ENCODE data around the gene SULT1A2. TPM values are rescaled to one million over a fixed set of nuclear protein-coding genes. Genes with fewer than 3 reads are reported as not detected.
"Not testable (repeated sequence)": the region's sequence is repeated elsewhere in the genome, so short reads cannot be mapped to it uniquely, and the experiment has no call there.

The SULT1A2 gene
- polyA plus RNA-seq, 1 donor (not counting 4 experiments of a cell fraction or from before 2014, with no cell fraction given), result not detected

DNA sequence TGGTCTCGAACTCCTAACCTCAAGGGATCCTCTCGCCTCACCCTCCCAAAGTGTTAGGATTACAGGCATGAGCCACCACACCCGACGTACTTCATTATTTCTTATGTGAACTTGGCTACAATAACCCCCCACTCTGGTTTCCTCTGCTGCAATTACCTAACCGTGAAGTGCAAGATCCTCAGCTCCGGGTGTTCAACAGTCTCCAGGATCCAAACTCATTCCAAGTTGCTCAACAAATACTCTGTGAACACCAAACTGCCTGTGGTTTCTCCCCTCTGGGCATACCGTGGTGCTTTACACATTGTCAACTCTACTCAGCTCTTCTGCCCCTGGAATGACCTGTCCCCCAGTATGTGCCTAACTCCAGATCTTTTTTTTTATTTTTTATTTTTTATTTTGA, 19.8 kb upstream of the SULT1A2 start:
- no peaks in the 10 kb centered on the region for H3K9me3 ChIP-seq (ENCODE audit: control insufficient read depth, low read depth, low read length)
- H3K36me3 ChIP-seq (ENCODE audit: control insufficient read depth in 2 of 2, extremely low read depth in 1 of 2, insufficient read depth in 2 of 2, low read length in 2 of 2), result no peaks in the 10 kb centered on the region
- dilution Hi-C loops (cut with MboI; ENCODE audit: extremely low pct_ligation_motif_present, low sequenced_read_pairs), result no loop called here
- no peak for DNase-seq (ENCODE audit: low read depth, low spot score)
- TF ChIP-seq, protein P1, sequence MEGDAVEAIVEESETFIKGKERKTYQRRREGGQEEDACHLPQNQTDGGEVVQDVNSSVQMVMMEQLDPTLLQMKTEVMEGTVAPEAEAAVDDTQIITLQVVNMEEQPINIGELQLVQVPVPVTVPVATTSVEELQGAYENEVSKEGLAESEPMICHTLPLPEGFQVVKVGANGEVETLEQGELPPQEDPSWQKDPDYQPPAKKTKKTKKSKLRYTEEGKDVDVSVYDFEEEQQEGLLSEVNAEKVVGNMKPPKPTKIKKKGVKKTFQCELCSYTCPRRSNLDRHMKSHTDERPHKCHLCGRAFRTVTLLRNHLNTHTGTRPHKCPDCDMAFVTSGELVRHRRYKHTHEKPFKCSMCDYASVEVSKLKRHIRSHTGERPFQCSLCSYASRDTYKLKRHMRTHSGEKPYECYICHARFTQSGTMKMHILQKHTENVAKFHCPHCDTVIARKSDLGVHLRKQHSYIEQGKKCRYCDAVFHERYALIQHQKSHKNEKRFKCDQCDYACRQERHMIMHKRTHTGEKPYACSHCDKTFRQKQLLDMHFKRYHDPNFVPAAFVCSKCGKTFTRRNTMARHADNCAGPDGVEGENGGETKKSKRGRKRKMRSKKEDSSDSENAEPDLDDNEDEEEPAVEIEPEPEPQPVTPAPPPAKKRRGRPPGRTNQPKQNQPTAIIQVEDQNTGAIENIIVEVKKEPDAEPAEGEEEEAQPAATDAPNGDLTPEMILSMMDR (optimal IDR thresholded peaks at IDR 0.05 in 1 of 3, IDR thresholded peaks at IDR 0.05 in 1 of 3, conservative IDR thresholded peaks at IDR 0.05 in 1 of 3; ENCODE audit: extremely low read depth in 1 of 3, insufficient read depth in 2 of 3, low read length in 3 of 3), result no peak
- TF ChIP-seq EZH2 (IDR thresholded peaks at IDR 0.05; ENCODE audit: low read length), result no peak
- H3K4me3 ChIP-seq (ENCODE audit: control insufficient read depth in 2 of 3, extremely low read depth in 1 of 3, insufficient read depth in 2 of 3, low read depth in 1 of 3, low read length in 3 of 3), result no peak overlapping the region
- H3K4me2 ChIP-seq (ENCODE audit: control insufficient read depth, extremely low read depth, insufficient read depth, low read depth, low read length), result no peak overlapping the region
- H3K4me1 ChIP-seq (ENCODE audit: control insufficient read depth, extremely low read depth, insufficient read depth, low read length), result peaks cover 3% of the 10 kb centered on the region
- H3K27ac ChIP-seq (ENCODE audit: control insufficient read depth, insufficient read depth, low read length), result no peak overlapping the region
- no peak for FAIRE-seq
- no peaks in the 10 kb centered on the region for H3K79me2 ChIP-seq (ENCODE audit: control insufficient read depth, insufficient read depth, low read length)
- H2AFZ ChIP-seq (ENCODE audit: control insufficient read depth, low read length), result no peak overlapping the region
- no peak overlapping the region for H3K9ac ChIP-seq (ENCODE audit: control insufficient read depth, extremely low read depth, insufficient read depth, low read length)
- no peaks in the 10 kb centered on the region for H3K27me3 ChIP-seq (ENCODE audit: control insufficient read depth, extremely low read depth, insufficient read depth, low read length)
- no peaks in the 10 kb centered on the region for H3K9me1 ChIP-seq (ENCODE audit: control insufficient read depth, extremely low read depth, insufficient read depth, low read length)
- no peaks in the 10 kb centered on the region for H4K20me1 ChIP-seq (ENCODE audit: control insufficient read depth, extremely low read depth, insufficient read depth, low read length)

DNA sequence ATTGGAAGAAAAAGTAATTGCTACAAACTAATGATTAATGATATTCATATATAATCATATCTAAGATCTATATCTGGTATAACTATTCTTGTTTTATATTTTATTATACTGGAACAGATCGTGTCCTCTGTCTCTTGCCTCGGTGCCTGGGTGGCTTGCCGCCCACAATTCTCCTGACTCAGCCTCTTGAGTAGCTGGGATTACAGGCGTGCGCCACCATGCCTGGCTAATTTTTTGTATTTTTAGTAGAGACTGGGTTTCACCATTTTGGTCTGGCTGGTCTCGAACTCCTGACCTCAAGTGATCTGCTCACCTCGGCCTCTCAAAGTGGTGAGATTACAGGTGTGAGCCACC, 19.4 kb upstream of the SULT1A2 start:
- H3K36me3 ChIP-seq (ENCODE audit: control insufficient read depth in 2 of 2, extremely low read depth in 1 of 2, insufficient read depth in 2 of 2, low read length in 2 of 2); FAIRE-seq; H3K79me2 ChIP-seq (ENCODE audit: control insufficient read depth, insufficient read depth, low read length); H4K20me1 ChIP-seq (ENCODE audit: control insufficient read depth, extremely low read depth, insufficient read depth, low read length); H2AFZ ChIP-seq (ENCODE audit: control insufficient read depth, low read length); H3K4me2 ChIP-seq (ENCODE audit: control insufficient read depth, extremely low read depth, insufficient read depth, low read depth, low read length); DNase-seq (ENCODE audit: low read depth, low spot score); H3K9me3 ChIP-seq (ENCODE audit: control insufficient read depth, low read depth, low read length); H3K9me1 ChIP-seq (ENCODE audit: control insufficient read depth, extremely low read depth, insufficient read depth, low read length); dilution Hi-C loops (cut with MboI; ENCODE audit: extremely low pct_ligation_motif_present, low sequenced_read_pairs); H3K27ac ChIP-seq (ENCODE audit: control insufficient read depth, insufficient read depth, low read length); H3K4me3 ChIP-seq (ENCODE audit: control insufficient read depth in 2 of 3, extremely low read depth in 1 of 3, insufficient read depth in 2 of 3, low read depth in 1 of 3, low read length in 3 of 3); H3K27me3 ChIP-seq (ENCODE audit: control insufficient read depth, extremely low read depth, insufficient read depth, low read length); H3K9ac ChIP-seq (ENCODE audit: control insufficient read depth, extremely low read depth, insufficient read depth, low read length); H3K4me1 ChIP-seq (ENCODE audit: control insufficient read depth, extremely low read depth, insufficient read depth, low read length): not testable (repeated sequence)

DNA sequence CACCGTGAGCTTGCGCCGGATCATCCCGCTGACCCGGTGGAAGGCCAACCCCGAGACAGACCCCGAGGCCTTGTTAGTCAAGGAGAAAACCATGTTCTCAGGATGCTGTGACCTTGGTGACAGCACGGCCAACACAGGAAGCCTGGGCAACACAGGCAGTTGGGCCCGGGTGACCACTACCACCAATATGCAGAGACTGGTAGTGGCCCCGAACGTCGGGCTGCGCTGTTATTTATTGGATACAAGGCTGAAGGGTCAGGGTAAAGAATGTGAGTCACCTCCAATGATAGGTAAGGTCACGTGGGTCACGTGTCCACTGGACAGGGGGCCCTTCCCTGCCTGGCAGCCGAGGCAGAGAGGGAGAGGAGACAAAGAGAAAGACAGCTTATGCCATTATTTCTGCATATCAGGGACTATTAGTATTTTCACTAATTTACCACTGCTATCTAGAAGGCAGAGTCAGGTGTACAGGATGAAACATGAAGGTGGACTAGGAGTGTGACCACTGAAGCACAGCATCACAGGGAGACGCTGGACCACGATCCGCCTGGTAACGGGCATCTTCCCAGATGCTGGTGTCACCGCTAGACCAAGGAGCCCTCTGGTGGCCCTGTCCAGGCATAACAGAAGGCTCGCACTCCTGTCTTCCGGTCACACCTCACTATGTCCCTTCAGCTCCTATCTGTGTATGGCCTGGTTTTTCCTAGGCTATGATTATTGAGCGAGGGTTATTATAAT, 18.8 kb upstream of the SULT1A2 start:
- H3K36me3 ChIP-seq (ENCODE audit: control insufficient read depth in 2 of 2, extremely low read depth in 1 of 2, insufficient read depth in 2 of 2, low read length in 2 of 2); H3K4me2 ChIP-seq (ENCODE audit: control insufficient read depth, extremely low read depth, insufficient read depth, low read depth, low read length); H2AFZ ChIP-seq (ENCODE audit: control insufficient read depth, low read length); H3K27ac ChIP-seq (ENCODE audit: control insufficient read depth, insufficient read depth, low read length); DNase-seq (ENCODE audit: low read depth, low spot score); dilution Hi-C loops (cut with MboI; ENCODE audit: extremely low pct_ligation_motif_present, low sequenced_read_pairs); H4K20me1 ChIP-seq (ENCODE audit: control insufficient read depth, extremely low read depth, insufficient read depth, low read length); H3K27me3 ChIP-seq (ENCODE audit: control insufficient read depth, extremely low read depth, insufficient read depth, low read length); FAIRE-seq; H3K4me3 ChIP-seq (ENCODE audit: control insufficient read depth in 2 of 3, extremely low read depth in 1 of 3, insufficient read depth in 2 of 3, low read depth in 1 of 3, low read length in 3 of 3); H3K9me3 ChIP-seq (ENCODE audit: control insufficient read depth, low read depth, low read length); H3K4me1 ChIP-seq (ENCODE audit: control insufficient read depth, extremely low read depth, insufficient read depth, low read length); H3K9me1 ChIP-seq (ENCODE audit: control insufficient read depth, extremely low read depth, insufficient read depth, low read length); H3K9ac ChIP-seq (ENCODE audit: control insufficient read depth, extremely low read depth, insufficient read depth, low read length); H3K79me2 ChIP-seq (ENCODE audit: control insufficient read depth, insufficient read depth, low read length): not testable (repeated sequence)
- TF ChIP-seq, protein P1 (optimal IDR thresholded peaks at IDR 0.05 in 1 of 3, IDR thresholded peaks at IDR 0.05 in 1 of 3, conservative IDR thresholded peaks at IDR 0.05 in 1 of 3; ENCODE audit: extremely low read depth in 1 of 3, insufficient read depth in 2 of 3, low read length in 3 of 3), result peak; percentile 38 to 59 (median 44)

DNA sequence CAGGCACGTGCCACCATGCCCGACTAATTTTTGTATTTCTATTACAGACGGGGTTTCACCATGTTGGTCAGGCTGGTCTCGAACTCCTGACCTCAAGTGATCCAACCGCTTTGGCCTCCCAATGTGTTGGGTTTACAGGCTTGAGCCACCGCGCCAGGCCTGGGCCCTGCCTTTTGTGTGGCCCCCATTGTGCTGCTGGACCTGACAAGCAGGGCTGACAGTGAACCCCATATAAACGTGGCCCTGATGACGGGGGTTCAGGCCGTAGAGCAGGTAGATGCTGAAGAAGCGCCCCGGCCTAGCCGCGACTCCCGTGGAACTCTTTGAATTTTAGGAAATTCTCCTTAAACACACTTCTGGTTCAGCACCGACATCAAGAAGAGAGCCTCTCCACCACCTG, 17.7 kb upstream of the SULT1A2 start:
- FAIRE-seq; H3K4me3 ChIP-seq (ENCODE audit: control insufficient read depth in 2 of 3, extremely low read depth in 1 of 3, insufficient read depth in 2 of 3, low read depth in 1 of 3, low read length in 3 of 3); dilution Hi-C loops (cut with MboI; ENCODE audit: extremely low pct_ligation_motif_present, low sequenced_read_pairs); H3K9me3 ChIP-seq (ENCODE audit: control insufficient read depth, low read depth, low read length); H3K9me1 ChIP-seq (ENCODE audit: control insufficient read depth, extremely low read depth, insufficient read depth, low read length); H3K27me3 ChIP-seq (ENCODE audit: control insufficient read depth, extremely low read depth, insufficient read depth, low read length); H3K4me1 ChIP-seq (ENCODE audit: control insufficient read depth, extremely low read depth, insufficient read depth, low read length); H3K36me3 ChIP-seq (ENCODE audit: control insufficient read depth in 2 of 2, extremely low read depth in 1 of 2, insufficient read depth in 2 of 2, low read length in 2 of 2); H3K9ac ChIP-seq (ENCODE audit: control insufficient read depth, extremely low read depth, insufficient read depth, low read length); DNase-seq (ENCODE audit: low read depth, low spot score); H4K20me1 ChIP-seq (ENCODE audit: control insufficient read depth, extremely low read depth, insufficient read depth, low read length); H2AFZ ChIP-seq (ENCODE audit: control insufficient read depth, low read length); H3K4me2 ChIP-seq (ENCODE audit: control insufficient read depth, extremely low read depth, insufficient read depth, low read depth, low read length); H3K27ac ChIP-seq (ENCODE audit: control insufficient read depth, insufficient read depth, low read length); H3K79me2 ChIP-seq (ENCODE audit: control insufficient read depth, insufficient read depth, low read length): not testable (repeated sequence)

All from keratinocyte (primary cell).